HUES48 (cell line): Measurements from ENCODE around the gene CEP170.

Experiments
- H3K27ac ChIP-seq: one replicate; pipeline ENCODE4 v1.7.0; 2013; ENCODE audit warnings: low read depth, low read length, inconsistent platforms
- H3K27me3 ChIP-seq: 2 replicates; pipeline ENCODE4 v1.6.1; 2013; ENCODE audit warnings: mild to moderate bottlenecking, low read length; ENCODE audit not compliant: control insufficient read depth, insufficient read depth
- H3K36me3 ChIP-seq: 2 replicates; pipeline ENCODE4 v1.6.1; 2013; ENCODE audit warnings: low read length; ENCODE audit not compliant: control insufficient read depth, insufficient read depth
- H3K4me1 ChIP-seq: 2 replicates; pipeline ENCODE4 v1.6.1; 2013; ENCODE audit warnings: mild to moderate bottlenecking, low read length; ENCODE audit not compliant: control insufficient read depth, insufficient read depth
- H3K4me3 ChIP-seq: 2 replicates; pipeline ENCODE4 v1.5.1; 2013; ENCODE audit warnings: mild to moderate bottlenecking, low read depth, low read length
- H3K9ac ChIP-seq: 2 replicates; pipeline ENCODE4 v1.6.1; 2013; ENCODE audit warnings: mild to moderate bottlenecking, low read depth, low read length, moderate library complexity
- H3K9me3 ChIP-seq: 2 replicates; pipeline ENCODE4 v1.6.1; 2013; ENCODE audit warnings: low read length; ENCODE audit not compliant: control insufficient read depth, insufficient read depth

CEP170 gene

GRCh38 chr1:243268751-243269460 is 13.8 kb upstream of the CEP170 start:
- H3K9ac ChIP-seq = no peak overlapping the region
- H3K27me3 ChIP-seq = no peaks in the 10 kb centered on the region
- H3K36me3 ChIP-seq = 0 out of 2 replicates have a peak, but pooled peaks cover 2% of the 10 kb centered on the region
- H3K9me3 ChIP-seq = no peaks in the 10 kb centered on the region
- no peak overlapping the region for H3K27ac ChIP-seq
- no peak overlapping the region for H3K4me3 ChIP-seq
- peaks cover 10% of the 10 kb centered on the region; the same call in 1 of the 2 replicates for H3K4me1 ChIP-seq

- H3K36me3 ChIP-seq = 0 out of 2 replicates have a peak, but pooled peaks cover 2% of the 10 kb centered on the region
- H3K9me3 ChIP-seq = no peaks in the 10 kb centered on the region
- no peak overlapping the region for H3K9ac ChIP-seq
- no peaks in the 10 kb centered on the region for H3K27me3 ChIP-seq
- peaks cover 10% of the 10 kb centered on the region; the same call in 1 of the 2 replicates for H3K4me1 ChIP-seq
- no peak overlapping the region for H3K4me3 ChIP-seq
- H3K27ac ChIP-seq = no peak overlapping the region
Measured at GRCh38 chr1:243267914-243268653, 13.0 kb upstream of the CEP170 start.

DNA sequence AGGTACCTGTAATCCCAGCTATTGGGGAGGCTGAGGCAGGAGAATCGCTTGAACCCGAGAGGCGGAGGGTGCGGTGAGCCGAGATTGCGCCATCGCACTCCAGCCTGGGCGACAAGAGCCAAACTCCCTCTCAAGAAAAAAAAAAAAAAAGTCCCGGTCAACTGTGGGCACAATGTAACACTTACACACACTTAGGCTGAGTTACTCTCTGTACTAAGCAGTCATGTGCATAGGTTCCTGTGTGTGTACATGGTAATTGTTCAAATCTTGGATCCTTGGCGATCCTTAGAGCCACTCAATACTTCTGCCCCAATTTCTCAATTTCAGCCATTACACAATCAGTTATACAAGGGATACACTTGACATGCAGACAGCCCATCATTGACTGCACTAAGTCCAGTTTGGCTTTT is 12.4 kb upstream of the CEP170 start:
- Histone ChIP-seq H3K27ac (no peak overlapping the region), H3K27me3 (no peaks in the 10 kb centered on the region), H3K9ac (no peak overlapping the region), H3K36me3 (0 out of 2 replicates have a peak, but pooled peaks cover 2% of the 10 kb centered on the region), H3K4me1 (peaks cover 10% of the 10 kb centered on the region; the same call in 1 of the 2 replicates), H3K4me3 (no peak overlapping the region), H3K9me3 (no peaks in the 10 kb centered on the region)

GRCh38 chr1:243266231-243266630 is 11.2 kb upstream of the CEP170 start:
- H3K4me1 ChIP-seq = peaks cover 10% of the 10 kb centered on the region; the same call in 1 of the 2 replicates
- no peaks in the 10 kb centered on the region for H3K9me3 ChIP-seq
- H3K27me3 ChIP-seq = no peaks in the 10 kb centered on the region
- 0 out of 2 replicates have a peak, but pooled peaks cover 2% of the 10 kb centered on the region for H3K36me3 ChIP-seq
- no peak overlapping the region for H3K9ac ChIP-seq
- H3K27ac ChIP-seq = no peak overlapping the region
- no peak overlapping the region for H3K4me3 ChIP-seq

DNA sequence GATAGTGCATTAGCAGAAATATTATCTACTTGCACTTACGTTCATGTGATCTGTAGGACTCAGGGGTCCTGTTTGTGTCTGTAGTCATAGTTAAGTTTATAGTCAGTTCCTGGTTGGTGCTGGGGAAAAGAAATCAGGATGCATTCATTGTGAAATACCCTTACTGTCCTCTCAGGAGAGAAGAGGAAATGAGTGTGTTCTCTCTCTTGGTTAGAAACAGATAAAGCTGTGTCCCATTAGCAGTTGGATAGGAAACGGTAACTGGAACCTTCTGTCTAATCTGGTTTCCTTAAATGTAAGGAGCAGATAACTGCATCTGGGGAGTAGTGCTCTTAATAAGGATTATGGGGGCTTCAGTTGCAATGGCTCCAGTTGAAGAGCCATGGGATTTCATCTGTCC is 9.6 kb upstream of the CEP170 start:
- H3K4me3 ChIP-seq = no peak overlapping the region
- no peaks in the 10 kb centered on the region for H3K36me3 ChIP-seq
- no peaks in the 10 kb centered on the region for H3K27me3 ChIP-seq
- H3K9ac ChIP-seq = no peak overlapping the region
- H3K4me1 ChIP-seq = peaks cover 7% of the 10 kb centered on the region; the same call in 1 of the 2 replicates
- no peaks in the 10 kb centered on the region for H3K9me3 ChIP-seq
- no peak overlapping the region for H3K27ac ChIP-seq

DNA sequence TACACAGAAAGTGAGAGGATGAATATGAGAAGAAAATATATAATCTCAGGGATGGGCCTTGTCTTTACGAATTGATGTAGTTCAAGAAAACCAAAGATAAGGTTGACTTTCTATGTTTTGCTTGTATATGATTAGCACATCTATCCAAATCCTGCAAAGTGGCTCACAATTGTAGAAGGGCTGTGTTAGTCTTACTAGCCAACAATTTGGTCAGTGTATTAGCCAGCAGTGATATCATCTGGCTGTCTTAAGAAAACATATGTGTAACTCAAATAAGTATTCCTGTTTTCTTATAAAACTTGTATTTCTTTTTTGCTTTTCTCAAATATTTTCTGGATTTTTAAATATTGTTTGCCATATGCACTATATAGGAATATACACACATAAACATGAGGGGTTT is 6.3 kb upstream of the CEP170 start:
- H3K9me3 ChIP-seq = no peaks in the 10 kb centered on the region
- H3K27ac ChIP-seq = no peak overlapping the region
- H3K4me3 ChIP-seq = no peak overlapping the region
- no peaks in the 10 kb centered on the region for H3K36me3 ChIP-seq
- no peak overlapping the region for H3K9ac ChIP-seq
- no peaks in the 10 kb centered on the region for H3K27me3 ChIP-seq
- H3K4me1 ChIP-seq = peaks cover 3% of the 10 kb centered on the region

GRCh38 chr1:243260221-243260880 is 5.3 kb upstream of the CEP170 start:
- Histone ChIP-seq H3K27ac (no peak overlapping the region), H3K27me3 (no peaks in the 10 kb centered on the region), H3K9me3 (no peaks in the 10 kb centered on the region), H3K4me1 (peaks cover 5% of the 10 kb centered on the region), H3K4me3 (no peak overlapping the region), H3K9ac (no peak overlapping the region), H3K36me3 (no peaks in the 10 kb centered on the region)

DNA sequence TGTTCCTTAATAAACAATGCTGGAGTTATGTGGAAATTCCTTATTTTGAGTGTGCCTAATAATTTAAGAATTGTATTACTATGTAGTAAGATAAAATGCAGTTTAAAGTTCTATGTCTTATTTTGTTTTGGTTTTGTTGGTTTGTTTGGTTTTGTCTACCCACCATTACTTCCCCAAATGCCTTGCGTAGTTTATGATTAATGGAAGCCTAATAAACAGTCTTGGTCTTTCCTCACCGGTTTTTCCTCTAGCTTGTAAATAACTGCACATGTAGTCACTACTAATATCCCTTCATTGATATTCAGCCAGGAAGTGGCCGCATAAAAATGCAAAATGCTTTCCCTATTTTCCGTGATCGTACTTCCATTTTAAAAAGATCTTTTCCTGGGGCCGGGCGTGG is 3.6 kb upstream of the CEP170 start:
- Histone ChIP-seq H3K4me3 (no peak overlapping the region), H3K9me3 (no peaks in the 10 kb centered on the region), H3K4me1 (peaks cover 5% of the 10 kb centered on the region), H3K27ac (no peak overlapping the region), H3K36me3 (no peaks in the 10 kb centered on the region), H3K9ac (no peak overlapping the region), H3K27me3 (no peaks in the 10 kb centered on the region)

DNA sequence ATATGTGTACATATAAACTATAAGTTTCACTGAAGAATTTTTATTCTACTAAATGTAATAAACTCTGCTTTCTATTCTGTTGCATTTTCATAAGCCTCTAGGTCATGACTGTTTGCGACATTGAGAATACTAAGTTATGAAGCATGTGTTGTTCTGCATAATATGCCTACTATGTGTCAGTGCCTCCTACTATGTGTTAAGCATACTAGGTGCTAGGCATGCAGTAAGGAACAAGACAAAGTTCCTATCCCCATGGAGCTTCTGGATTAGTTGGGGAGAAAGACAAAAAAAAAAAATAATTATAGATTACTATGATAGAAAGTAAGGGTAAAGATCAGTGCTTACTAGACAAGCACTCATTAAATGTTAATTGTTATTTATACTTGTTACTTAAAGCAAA is 2.1 kb upstream of the CEP170 start:
- Histone ChIP-seq H3K27ac (no peak overlapping the region), H3K9ac (no peak overlapping the region), H3K9me3 (no peaks in the 10 kb centered on the region), H3K27me3 (no peaks in the 10 kb centered on the region), H3K36me3 (no peaks in the 10 kb centered on the region), H3K4me1 (peaks cover 19% of the 10 kb centered on the region), H3K4me3 (0 out of 2 replicates have a peak overlapping the region, but pooled peaks have one; percentile 73)

GRCh38 chr1:243256590-243256989 is 1.5 kb upstream of the CEP170 start:
- H3K36me3 ChIP-seq = no peaks in the 10 kb centered on the region
- no peaks in the 10 kb centered on the region for H3K9me3 ChIP-seq
- H3K4me3 ChIP-seq = peak overlapping the region; percentile 73
- peaks cover 25% of the 10 kb centered on the region for H3K4me1 ChIP-seq
- H3K9ac ChIP-seq = no peak overlapping the region
- H3K27ac ChIP-seq = no peak overlapping the region
- H3K27me3 ChIP-seq = no peaks in the 10 kb centered on the region
